ENCODE results near the gene FKRP.

Gene FKRP

GRCh38 chr19:46719629-46720502 lies 26.0 kb upstream of the FKRP start:
- no peak for DNase-seq

- no peak for DNase-seq
Observed at GRCh38 chr19:46720503-46721239, 25.2 kb upstream of the FKRP start.

GRCh38 chr19:46721269-46722003 lies 24.4 kb upstream of the FKRP start:
- no peak for DNase-seq

GRCh38 chr19:46722004-46722380 lies 23.9 kb upstream of the FKRP start:
- no peak for DNase-seq

DNA sequence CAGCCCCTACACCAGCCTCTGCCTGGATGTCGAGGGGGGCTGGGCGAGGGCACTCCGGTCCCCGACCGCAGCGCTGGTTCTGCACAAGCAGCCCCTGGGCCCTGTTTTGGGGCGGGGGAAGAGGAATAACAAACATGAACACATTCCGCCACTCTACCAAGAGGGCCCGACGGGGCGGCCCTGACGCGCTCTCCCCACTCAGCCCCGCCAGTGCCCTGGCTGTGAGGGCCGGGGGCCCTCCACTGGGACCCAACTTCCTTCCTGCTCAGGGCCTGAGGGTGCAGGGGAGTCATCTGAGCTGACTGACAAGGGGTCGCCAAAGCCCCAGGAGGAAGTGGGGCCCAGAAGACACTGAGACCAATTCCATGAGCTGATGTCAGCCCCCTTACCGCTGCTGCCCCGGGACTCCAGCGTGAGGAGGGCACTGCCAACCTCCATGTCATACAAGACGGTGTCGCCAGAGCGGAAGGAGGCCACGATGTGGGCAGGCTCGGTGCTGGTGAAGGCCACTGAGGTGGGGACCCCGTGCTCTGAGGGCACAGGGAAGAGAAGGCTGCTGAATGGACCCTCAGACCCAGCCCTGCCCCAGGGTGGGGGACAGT lies 23.3 kb upstream of the FKRP start:
- DNase-seq = no peak

- DNase-seq = no peak
Observed at GRCh38 chr19:46723023-46723461, 22.8 kb upstream of the FKRP start.

- no peak for DNase-seq
Observed at GRCh38 chr19:46723471-46723870, 22.4 kb upstream of the FKRP start.

GRCh38 chr19:46724468-46724867 lies 21.4 kb upstream of the FKRP start:
- no peak for DNase-seq

GRCh38 chr19:46725036-46725820 lies 20.6 kb upstream of the FKRP start:
- DNase-seq = no peak

DNA sequence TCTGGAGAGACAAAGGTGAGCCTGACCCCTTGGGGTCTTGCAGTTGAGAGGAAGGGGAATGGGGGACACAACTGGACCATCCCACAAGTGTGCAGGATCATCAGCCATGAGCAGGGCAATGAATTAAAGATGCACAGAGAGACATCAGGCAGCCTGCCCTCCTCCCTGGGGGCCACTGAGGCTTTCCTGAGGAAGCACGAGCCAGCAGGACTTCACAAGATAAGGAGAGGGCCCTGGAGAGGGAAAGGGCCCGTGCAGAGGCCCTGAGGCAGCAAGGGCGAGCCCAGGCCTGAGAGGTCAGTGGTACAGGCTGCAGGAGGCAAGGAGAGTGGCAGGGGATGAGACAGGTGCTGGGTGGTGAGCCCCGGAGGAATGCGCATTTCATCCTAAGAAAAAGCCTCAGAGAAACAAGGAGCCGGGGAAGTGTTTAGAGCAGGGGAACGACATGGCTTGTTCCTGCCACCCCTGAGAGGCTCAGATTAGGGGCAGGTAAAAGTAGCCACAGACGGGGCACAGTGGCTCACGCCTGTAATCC lies 19.9 kb upstream of the FKRP start:
- DNase-seq = no peak

GRCh38 chr19:46726551-46726950 lies 19.3 kb upstream of the FKRP start:
- DNase-seq = no peak

DNA sequence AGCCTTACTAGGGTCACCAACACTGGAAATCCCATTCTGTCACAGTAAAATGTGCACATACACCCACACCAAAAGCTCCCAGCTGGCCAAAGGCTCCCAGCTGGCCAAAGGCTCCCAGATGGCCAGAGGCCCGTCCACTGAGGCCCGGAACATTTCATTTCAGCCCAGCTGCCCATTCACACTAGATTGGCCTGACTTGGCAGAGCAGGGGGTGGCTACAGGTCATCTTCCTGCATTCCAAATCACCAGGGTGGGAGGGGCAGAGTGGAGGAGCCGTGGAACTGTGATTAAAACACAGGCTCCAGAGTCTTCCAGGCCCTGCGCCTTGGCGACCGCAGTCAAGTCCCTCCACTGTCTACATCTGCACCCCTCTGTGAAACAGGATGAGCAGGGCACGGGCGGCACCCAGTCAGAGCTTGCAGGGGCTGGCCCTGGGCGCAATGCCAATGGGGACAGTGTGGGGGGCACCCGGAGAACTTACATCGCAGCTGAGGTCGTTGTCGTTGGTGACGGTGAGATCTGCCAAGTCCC lies 18.8 kb upstream of the FKRP start:
- DNase-seq = no peak

GRCh38 chr19:46727757-46728156 lies 18.1 kb upstream of the FKRP start:
- DNase-seq = no peak

- no peak for DNase-seq
Observed at GRCh38 chr19:46728208-46728607, 17.6 kb upstream of the FKRP start.

GRCh38 chr19:46728693-46729339 lies 17.0 kb upstream of the FKRP start:
- no peak for DNase-seq

GRCh38 chr19:46729696-46730095 lies 16.2 kb upstream of the FKRP start:
- DNase-seq = no peak

DNA sequence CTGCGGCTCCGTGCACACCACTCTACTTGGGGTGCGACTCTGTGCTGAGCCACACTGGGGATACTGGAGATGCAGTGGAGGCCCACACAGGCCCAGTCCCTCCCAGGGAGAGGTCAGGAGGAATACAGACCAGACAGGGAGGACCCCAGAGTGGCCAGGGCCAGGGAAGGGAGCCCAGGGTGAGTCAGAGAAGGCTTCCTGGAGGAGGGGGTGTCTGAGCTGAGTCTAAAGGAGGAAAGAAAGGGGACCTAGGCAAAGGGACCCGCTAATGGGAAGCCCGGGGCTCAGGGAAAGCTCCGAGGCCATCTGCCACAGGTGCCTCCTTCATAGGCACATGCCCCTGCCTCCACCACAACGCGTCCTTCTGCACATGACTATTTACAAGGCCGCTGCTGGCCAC lies 15.7 kb upstream of the FKRP start:
- no peak for DNase-seq

- DNase-seq = no peak
Observed at GRCh38 chr19:46730595-46730994, 15.3 kb upstream of the FKRP start.

DNA sequence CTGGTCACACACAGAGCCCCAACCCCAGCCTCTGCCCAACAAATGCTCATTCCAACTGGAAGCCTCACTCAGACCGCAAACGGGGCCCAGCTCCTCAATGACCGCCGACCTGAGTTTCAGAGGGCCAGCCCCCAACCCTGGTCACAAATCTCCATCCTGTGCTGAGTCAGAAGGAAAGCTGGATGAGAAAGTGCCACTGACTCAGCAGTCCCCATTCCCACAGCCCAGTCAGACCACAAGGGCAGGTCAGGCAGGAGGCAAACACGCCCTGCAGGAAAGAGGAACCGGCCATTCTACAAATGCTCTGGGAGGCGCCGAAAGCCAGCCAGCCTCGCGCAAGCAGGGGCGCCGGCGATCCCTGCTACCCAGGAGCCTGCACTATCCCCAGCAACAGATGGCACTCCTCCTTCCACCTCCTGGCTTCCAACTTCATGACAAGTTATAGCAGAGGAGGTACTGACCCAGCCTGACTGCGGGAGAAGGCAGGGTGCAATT lies 14.8 kb upstream of the FKRP start:
- DNase-seq = no peak

DNA sequence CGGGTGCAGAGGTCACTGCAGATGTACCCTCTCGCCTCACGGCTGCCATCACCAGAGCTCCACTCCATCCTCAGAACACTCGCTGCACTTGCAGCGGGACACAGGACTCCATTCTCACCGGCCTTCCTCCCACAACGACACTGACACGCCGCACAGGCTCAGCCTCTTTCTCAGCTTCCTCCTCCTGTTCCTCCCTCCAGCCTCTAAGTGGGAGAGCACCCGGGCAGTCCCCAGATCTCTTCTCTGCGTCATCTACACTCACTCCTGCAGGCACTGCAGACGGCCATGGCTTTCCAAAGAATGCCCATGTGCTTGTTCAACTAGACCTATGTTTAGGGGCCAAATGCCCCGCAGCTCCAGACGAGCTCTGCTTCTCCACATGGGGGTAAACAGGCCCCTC lies 14.3 kb upstream of the FKRP start:
- DNase-seq = no peak
